Measurements from ENCODE around the gene PCGF6. TPM values are rescaled to one million over a fixed set of nuclear protein-coding genes. Genes with fewer than 3 reads are reported as not detected.

The PCGF6 gene
- total RNA-seq, 1 experiment from 2014 or later, result 7.2 TPM

- Mint-ChIP-seq H3K9me3 (ENCODE audit: unreplicated experiment) (no peaks in the 10 kb centered on the region), H3K4me1 (ENCODE audit: insufficient read depth, unreplicated experiment) (peaks cover 18% of the 10 kb centered on the region), H3K27ac (ENCODE audit: low read depth, unreplicated experiment) (peak overlapping the region; percentile 63), H3K27me3 (ENCODE audit: insufficient read depth, unreplicated experiment) (peaks cover 16% of the 10 kb centered on the region), H3K36me3 (ENCODE audit: insufficient read depth, unreplicated experiment) (no peaks in the 10 kb centered on the region), H3K4me3 (ENCODE audit: unreplicated experiment) (no peak overlapping the region)
- ChIA-PET POLR2A (interaction anchor here (0.8 to 1.5 kb wide), 6 partner anchors 9 to 81 kb away, joined by 3 to 6 read pairs (median 4); no protein-coding TSS in a partner anchor), CTCF (no interaction called here)
- no TSS peak for BruUV-seq (replicated peaks)
- DNase-seq (ENCODE audit: unreplicated experiment), result peak; percentile 100
- intact Hi-C loops (cut with micrococcal nuclease), result loop anchor here (1.0 kb wide), 1 partner anchor 18 kb away; no protein-coding TSS in a partner anchor
- TF ChIP-seq CTCF (IDR thresholded peaks at IDR 0.05; ENCODE audit: unreplicated experiment), result no peak
These were observed 77.9 kb downstream of the PCGF6 start for GRCh38 chr10:103273041-103273441.

GRCh38 chr10:103265717-103266329 lies 85.1 kb downstream of the PCGF6 start:
- DNase-seq (ENCODE audit: unreplicated experiment), result peak; percentile 70

GRCh38 chr10:103262229-103262628 lies 88.7 kb downstream of the PCGF6 start:
- DNase-seq (ENCODE audit: unreplicated experiment), result no peak

More at GRCh38 chr10:103265717-103266329, 85.1 kb downstream of the PCGF6 start:
- Mint-ChIP-seq H3K4me3 (ENCODE audit: unreplicated experiment) (no peak overlapping the region), H3K27me3 (ENCODE audit: insufficient read depth, unreplicated experiment) (peaks cover 40% of the 10 kb centered on the region), H3K27ac (ENCODE audit: low read depth, unreplicated experiment) (no peak overlapping the region), H3K9me3 (ENCODE audit: unreplicated experiment) (no peaks in the 10 kb centered on the region), H3K36me3 (ENCODE audit: insufficient read depth, unreplicated experiment) (no peaks in the 10 kb centered on the region), H3K4me1 (ENCODE audit: insufficient read depth, unreplicated experiment) (no peaks in the 10 kb centered on the region)
- no TSS peak for BruUV-seq (replicated peaks)
- CTCF ChIA-PET, result interaction anchor here (0.6 to 0.9 kb wide), 2 partner anchors 155 to 161 kb away, joined by 4 read pairs; no protein-coding TSS in a partner anchor
- POLR2A ChIA-PET, result interaction anchor here (1.0 to 1.4 kb wide), 2 partner anchors 11 to 14 kb away, joined by 4 to 9 read pairs; no protein-coding TSS in a partner anchor
- intact Hi-C loops (cut with micrococcal nuclease), result no loop called here
- TF ChIP-seq CTCF (IDR thresholded peaks at IDR 0.05; ENCODE audit: unreplicated experiment), result no peak

More at GRCh38 chr10:103262229-103262628, 88.7 kb downstream of the PCGF6 start:
- Mint-ChIP-seq H3K27me3 (ENCODE audit: insufficient read depth, unreplicated experiment) (peaks cover 15% of the 10 kb centered on the region), H3K4me3 (ENCODE audit: unreplicated experiment) (no peak overlapping the region), H3K36me3 (ENCODE audit: insufficient read depth, unreplicated experiment) (no peaks in the 10 kb centered on the region), H3K27ac (ENCODE audit: low read depth, unreplicated experiment) (no peak overlapping the region), H3K9me3 (ENCODE audit: unreplicated experiment) (no peaks in the 10 kb centered on the region), H3K4me1 (ENCODE audit: insufficient read depth, unreplicated experiment) (no peaks in the 10 kb centered on the region)
- BruUV-seq (replicated peaks), result no TSS peak
- TF ChIP-seq CTCF (IDR thresholded peaks at IDR 0.05; ENCODE audit: unreplicated experiment), result no peak
- CTCF ChIA-PET, result no interaction called here
- intact Hi-C loops (cut with micrococcal nuclease), result no loop called here
- POLR2A ChIA-PET, result no interaction called here
